A673 (cell line): ENCODE data around the gene APBB3. TPM values are rescaled to one million over a fixed set of nuclear protein-coding genes. Genes with fewer than 3 reads are reported as not detected.

ENCODE experiments used
- BruUV-seq: library from RNA; stranded (reverse); fragments of 400-500 nt; replicated peaks from 2 replicates; lab custom pipeline; 2021; lab: Mats Ljungman, UMichigan
- CTCF ChIA-PET: fragments of 300-600 bp; sonication (Branson Sonifier 250); formaldehyde crosslinking; loops from one replicate; lab custom pipeline; 2022; ENCODE audit warnings: antibody characterized with exemption; lab: Charles Lee
- POLR2A ChIA-PET: fragments of 300-600 bp; sonication (Branson Sonifier 250); formaldehyde crosslinking; loops from one replicate; lab custom pipeline; 2022; ENCODE audit warnings: antibody characterized with exemption; ENCODE audit not compliant: low non-redundant PET; lab: Charles Lee
- DNase-seq: peaks from one replicate; pipeline ENCODE4 v3.0.0-alpha.2; 2015; ENCODE audit warnings: low spot score
- H3K27ac ChIP-seq: fragments of 200-600 bp; sonication (generic); 2 replicates; pipeline ENCODE4 v1.5.1; 2016; ENCODE audit warnings: mixed run types, low read depth, mild to moderate bottlenecking, mixed read lengths, antibody characterized with exemption, low read length; ENCODE audit not compliant: poor library complexity, severe bottlenecking
- H3K27me3 ChIP-seq: fragments of 200-600 bp; sonication (generic); replicated peaks from 2 replicates; pipeline ENCODE4 v1.6.1; 2017; ENCODE audit warnings: mixed run types, low read depth, mild to moderate bottlenecking, mixed read lengths, antibody characterized with exemption, low read length; ENCODE audit not compliant: insufficient read depth, poor library complexity
- H3K36me3 ChIP-seq: fragments of 200-600 bp; sonication (generic); 2 replicates; pipeline ENCODE4 v1.6.1; 2016; ENCODE audit warnings: mixed run types, mild to moderate bottlenecking, mixed read lengths, antibody characterized with exemption, low read length; ENCODE audit not compliant: insufficient read depth, poor library complexity, severe bottlenecking
- H3K4me1 ChIP-seq: fragments of 200-600 bp; sonication (generic); 2 replicates; pipeline ENCODE4 v1.6.1; 2017; ENCODE audit warnings: mixed run types, mild to moderate bottlenecking, mixed read lengths, antibody characterized with exemption, low read length; ENCODE audit not compliant: insufficient read depth, poor library complexity, severe bottlenecking
- H3K4me3 ChIP-seq: fragments of 200-600 bp; sonication (generic); 2 replicates; pipeline ENCODE4 v1.5.1; 2016; ENCODE audit warnings: low read depth, mixed run types, mild to moderate bottlenecking, mixed read lengths, low read length; ENCODE audit not compliant: poor library complexity, severe bottlenecking
- H3K9me3 ChIP-seq: fragments of 200-600 bp; sonication (generic); 2 replicates; pipeline ENCODE4 v1.6.1; 2016; ENCODE audit warnings: mixed run types, low read depth, mild to moderate bottlenecking, mixed read lengths, antibody characterized with exemption, low read length; ENCODE audit not compliant: poor library complexity, severe bottlenecking
- EZH2 ChIP-seq: fragments of 200-600 bp; sonication (generic); IDR thresholded peaks from 2 replicates; pipeline ENCODE4 v1.6.1; 2017; ENCODE audit warnings: borderline replicate concordance, low read depth, mild to moderate bottlenecking, mixed read lengths, antibody characterized with exemption, low read length; ENCODE audit not compliant: poor library complexity, severe bottlenecking
- intact Hi-C: fragments of 100-400 bp; cut with micrococcal nuclease; formaldehyde crosslinking; loops from one replicate; pipeline ENCODE4 v1.10.0; 2022; ENCODE audit not compliant: unreplicated experiment
- total RNA-seq: library from RNA; stranded (reverse); gene quantifications from 2 replicates; pipeline ENCODE4 v1.2.3, GENCODE V29; 2021
- TF ChIP-seq, protein P1 (sequence below): fragments of 300-800, 200-600 bp; sonication (generic); conservative IDR thresholded peaks from 2 replicates; pipeline ENCODE4 v1.5.1; 2017; ENCODE audit warnings: low read depth, mild to moderate bottlenecking, antibody characterized with exemption, low read length, moderate library complexity, mixed read lengths

Gene APBB3
- total RNA-seq, 1 experiment from 2014 or later = 27.8 TPM

GRCh38 chr5:140573683-140574082, 9.3 kb upstream of the APBB3 start:
- intact Hi-C loops = no loop called here
- no peak for DNase-seq
- no TSS peak for BruUV-seq
- CTCF ChIA-PET = no interaction called here
- no peaks in the 10 kb centered on the region for H3K4me1 ChIP-seq
- no peaks in the 10 kb centered on the region for H3K36me3 ChIP-seq
- no peaks in the 10 kb centered on the region for H3K27me3 ChIP-seq
- TF ChIP-seq, protein P1, sequence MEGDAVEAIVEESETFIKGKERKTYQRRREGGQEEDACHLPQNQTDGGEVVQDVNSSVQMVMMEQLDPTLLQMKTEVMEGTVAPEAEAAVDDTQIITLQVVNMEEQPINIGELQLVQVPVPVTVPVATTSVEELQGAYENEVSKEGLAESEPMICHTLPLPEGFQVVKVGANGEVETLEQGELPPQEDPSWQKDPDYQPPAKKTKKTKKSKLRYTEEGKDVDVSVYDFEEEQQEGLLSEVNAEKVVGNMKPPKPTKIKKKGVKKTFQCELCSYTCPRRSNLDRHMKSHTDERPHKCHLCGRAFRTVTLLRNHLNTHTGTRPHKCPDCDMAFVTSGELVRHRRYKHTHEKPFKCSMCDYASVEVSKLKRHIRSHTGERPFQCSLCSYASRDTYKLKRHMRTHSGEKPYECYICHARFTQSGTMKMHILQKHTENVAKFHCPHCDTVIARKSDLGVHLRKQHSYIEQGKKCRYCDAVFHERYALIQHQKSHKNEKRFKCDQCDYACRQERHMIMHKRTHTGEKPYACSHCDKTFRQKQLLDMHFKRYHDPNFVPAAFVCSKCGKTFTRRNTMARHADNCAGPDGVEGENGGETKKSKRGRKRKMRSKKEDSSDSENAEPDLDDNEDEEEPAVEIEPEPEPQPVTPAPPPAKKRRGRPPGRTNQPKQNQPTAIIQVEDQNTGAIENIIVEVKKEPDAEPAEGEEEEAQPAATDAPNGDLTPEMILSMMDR = no peak
- no peak for TF ChIP-seq EZH2
- H3K9me3 ChIP-seq = no peaks in the 10 kb centered on the region
- no peak overlapping the region for H3K27ac ChIP-seq
- POLR2A ChIA-PET = no interaction called here
- H3K4me3 ChIP-seq = no peak overlapping the region

- Histone ChIP-seq H3K4me1 (no peaks in the 10 kb centered on the region), H3K36me3 (peaks cover 21% of the 10 kb centered on the region), H3K9me3 (no peaks in the 10 kb centered on the region), H3K27me3 (no peaks in the 10 kb centered on the region), H3K27ac (no peak overlapping the region), H3K4me3 (no peak overlapping the region)
- intact Hi-C loops = no loop called here
- no TSS peak for BruUV-seq
- POLR2A ChIA-PET = no interaction called here
- CTCF ChIA-PET = no interaction called here
- TF ChIP-seq, protein P1 = no peak
- no peak for TF ChIP-seq EZH2
- no peak for DNase-seq
Observed at GRCh38 chr5:140571105-140571504, 6.7 kb upstream of the APBB3 start.

GRCh38 chr5:140570488-140570887, 6.1 kb upstream of the APBB3 start:
- TF ChIP-seq, protein P1 = no peak
- no peak for TF ChIP-seq EZH2
- no peak overlapping the region for H3K4me3 ChIP-seq
- no peaks in the 10 kb centered on the region for H3K9me3 ChIP-seq
- peaks cover 5% of the 10 kb centered on the region for H3K4me1 ChIP-seq
- DNase-seq = no peak
- intact Hi-C loops = no loop called here
- POLR2A ChIA-PET = no interaction called here
- BruUV-seq = no TSS peak
- H3K36me3 ChIP-seq = peaks cover 21% of the 10 kb centered on the region
- CTCF ChIA-PET = no interaction called here
- H3K27me3 ChIP-seq = no peaks in the 10 kb centered on the region
- H3K27ac ChIP-seq = no peak overlapping the region
